Neural cell (in vitro differentiated cells): Measurements from ENCODE around the gene C22orf31. TPM values are rescaled to one million over a fixed set of nuclear protein-coding genes. Genes with fewer than 3 reads are reported as not detected.

Source experiments
- H2AFZ ChIP-seq: fragments of 200-600, 300-800 bp; sonication (generic), shearing (Covaris generic); 2 replicates; pipeline ENCODE4 v1.6.0; 2014; ENCODE audit warnings: low read depth, mild to moderate bottlenecking, antibody characterized with exemption, low read length, moderate library complexity
- H3F3A ChIP-seq: fragments of 200-600 bp; shearing (Covaris generic); 2 replicates; pipeline ENCODE4 v1.6.1; 2016; ENCODE audit warnings: mild to moderate bottlenecking, moderate library complexity, mixed read lengths, antibody characterized with exemption, low read length; ENCODE audit not compliant: insufficient read depth, poor library complexity, severe bottlenecking
- H3K27ac ChIP-seq: fragments of 200-600, 300-800 bp; sonication (generic), shearing (Covaris generic); 2 replicates; pipeline ENCODE4 v1.5.1; 2014; ENCODE audit warnings: mild to moderate bottlenecking, low read length, moderate library complexity
- H3K27me3 ChIP-seq: fragments of 300-800, 200-600 bp; sonication (generic), shearing (Covaris generic); 2 replicates; pipeline ENCODE4 v1.6.0; 2014; ENCODE audit warnings: mild to moderate bottlenecking, low read depth, low read length, moderate library complexity; ENCODE audit not compliant: insufficient read depth
- H3K36me3 ChIP-seq: fragments of 300-800, 200-600 bp; sonication (generic), shearing (Covaris generic); 2 replicates; pipeline ENCODE4 v1.5.1; 2014; ENCODE audit warnings: mild to moderate bottlenecking, antibody characterized with exemption, low read length, moderate library complexity; ENCODE audit not compliant: insufficient read depth
- H3K4me2 ChIP-seq: fragments of 300-800, 200-600 bp; sonication (generic), shearing (Covaris generic); 2 replicates; pipeline ENCODE4 v1.6.0; 2014; ENCODE audit warnings: mild to moderate bottlenecking, low read length
- H3K4me3 ChIP-seq: fragments of 300-800, 200-600 bp; sonication (generic), shearing (Covaris generic); 2 replicates; pipeline ENCODE4 v1.5.1; 2014; ENCODE audit warnings: mild to moderate bottlenecking, low read length, moderate library complexity
- H3K79me2 ChIP-seq: fragments of 200-600 bp; shearing (Covaris generic); replicated peaks from 2 replicates; pipeline ENCODE4 v1.6.0; 2014; ENCODE audit warnings: mild to moderate bottlenecking, low read length, moderate library complexity; ENCODE audit not compliant: insufficient read depth
- H3K9ac ChIP-seq: fragments of 300-800, 200-600 bp; sonication (generic), shearing (Covaris generic); 2 replicates; pipeline ENCODE4 v1.6.1; 2016; ENCODE audit warnings: mild to moderate bottlenecking, low read length, mixed read lengths
- H3K9me2 ChIP-seq: fragments of 200-600 bp; shearing (Covaris generic); 2 replicates; pipeline ENCODE4 v1.6.1; 2016; ENCODE audit warnings: mild to moderate bottlenecking, low read length, mixed read lengths; ENCODE audit not compliant: insufficient read depth
- H3K9me3 ChIP-seq: fragments of 200-600, 300-800 bp; sonication (generic), shearing (Covaris generic); 2 replicates; pipeline ENCODE4 v1.6.1; 2016; ENCODE audit warnings: mild to moderate bottlenecking, mixed run types, low read length, moderate library complexity, mixed read lengths
- H4K20me1 ChIP-seq: fragments of 200-600 bp; shearing (Covaris generic); 2 replicates; pipeline ENCODE4 v1.6.1; 2016; ENCODE audit warnings: mild to moderate bottlenecking, mixed run types; ENCODE audit not compliant: insufficient read depth
- CTCF ChIP-seq: fragments of 450-650 bp; IDR thresholded peaks from 2 replicates; pipeline ENCODE4 v1.5.1; 2014; ENCODE audit warnings: antibody characterized with exemption, mild to moderate bottlenecking, moderate library complexity; ENCODE audit not compliant: poor library complexity, severe bottlenecking
- EP300 ChIP-seq: fragments of 450-650 bp; conservative IDR thresholded peaks from 2 replicates; pipeline ENCODE4 v1.6.1; 2014; ENCODE audit warnings: antibody characterized with exemption, mild to moderate bottlenecking, moderate library complexity; ENCODE audit not compliant: poor library complexity, severe bottlenecking
- EZH2 ChIP-seq: fragments of 200-600, 300-800 bp; shearing (Covaris generic), sonication (generic); IDR thresholded peaks from 2 replicates; pipeline ENCODE4 v1.6.1; 2014; ENCODE audit warnings: antibody characterized with exemption, low read length, borderline replicate concordance, mild to moderate bottlenecking; ENCODE audit not compliant: insufficient read depth, poor library complexity, severe bottlenecking
- MXI1 ChIP-seq: fragments of 450-650 bp; conservative IDR thresholded peaks from 2 replicates; pipeline ENCODE4 v1.6.1; 2014; ENCODE audit warnings: antibody characterized with exemption, mild to moderate bottlenecking; ENCODE audit not compliant: poor library complexity, severe bottlenecking
- POLR2AphosphoS5 ChIP-seq: IDR thresholded peaks from 2 replicates; pipeline ENCODE4 v1.6.1; 2012
- RAD21 ChIP-seq: fragments of 450-650 bp; conservative IDR thresholded peaks from 2 replicates; pipeline ENCODE4 v1.6.1; 2014; ENCODE audit warnings: antibody characterized with exemption, mild to moderate bottlenecking, moderate library complexity
- REST ChIP-seq: IDR thresholded peaks from 2 replicates; pipeline ENCODE4 v1.6.1; 2012; ENCODE audit warnings: borderline replicate concordance
- SMC3 ChIP-seq: fragments of 450-650 bp; conservative IDR thresholded peaks from 2 replicates; pipeline ENCODE4 v1.6.1; 2014; ENCODE audit warnings: antibody characterized with exemption, mild to moderate bottlenecking, moderate library complexity; ENCODE audit not compliant: poor library complexity
- TAF1 ChIP-seq: IDR thresholded peaks from 2 replicates; pipeline ENCODE4 v1.6.1; 2012; ENCODE audit warnings: low read depth
- polyA plus RNA-seq: library from polyadenylated mRNA; depleted of rRNA; stranded (reverse); fragments of >200 nt; gene quantifications from 2 replicates; pipeline ENCODE4 v1.2.3, GENCODE V29; 2014

C22orf31 gene
- polyA plus RNA-seq, 1 donor from 2014 or later: not detected

- no peaks in the 10 kb centered on the region for H3K36me3 ChIP-seq
- no peaks in the 10 kb centered on the region for H4K20me1 ChIP-seq
- H3K27ac ChIP-seq: no peak overlapping the region
- H3K9me3 ChIP-seq: no peaks in the 10 kb centered on the region
- no peaks in the 10 kb centered on the region for H3K27me3 ChIP-seq
- H2AFZ ChIP-seq: no peak overlapping the region
- H3K4me2 ChIP-seq: no peak overlapping the region
- no peaks in the 10 kb centered on the region for H3K79me2 ChIP-seq
- no peak overlapping the region for H3K9ac ChIP-seq
- H3F3A ChIP-seq: no peaks in the 10 kb centered on the region
- no peaks in the 10 kb centered on the region for H3K9me2 ChIP-seq
- TF ChIP-seq MXI1 (no peak), REST (no peak), TAF1 (no peak), CTCF (no peak), POLR2AphosphoS5 (no peak), EP300 (no peak), SMC3 (no peak), EZH2 (no peak), RAD21 (no peak)
- H3K4me3 ChIP-seq: no peak overlapping the region
Observed at GRCh38 chr22:29060931-29061330, 700 bp downstream of the C22orf31 start.

- TF ChIP-seq SMC3 (no peak), EZH2 (no peak), RAD21 (no peak), TAF1 (no peak), MXI1 (no peak), POLR2AphosphoS5 (no peak), REST (no peak), CTCF (no peak), EP300 (no peak)
- no peak overlapping the region for H3K27ac ChIP-seq
- no peaks in the 10 kb centered on the region for H3K27me3 ChIP-seq
- no peaks in the 10 kb centered on the region for H3K9me3 ChIP-seq
- no peaks in the 10 kb centered on the region for H4K20me1 ChIP-seq
- no peaks in the 10 kb centered on the region for H3K79me2 ChIP-seq
- no peaks in the 10 kb centered on the region for H3K9me2 ChIP-seq
- H3K36me3 ChIP-seq: no peaks in the 10 kb centered on the region
- no peak overlapping the region for H2AFZ ChIP-seq
- H3K9ac ChIP-seq: no peak overlapping the region
- no peak overlapping the region for H3K4me3 ChIP-seq
- no peak overlapping the region for H3K4me2 ChIP-seq
- H3F3A ChIP-seq: no peaks in the 10 kb centered on the region
Observed at GRCh38 chr22:29060251-29060869, 1.3 kb downstream of the C22orf31 start.
